ENCODE measurements around the gene SFT2D1.

DNA sequence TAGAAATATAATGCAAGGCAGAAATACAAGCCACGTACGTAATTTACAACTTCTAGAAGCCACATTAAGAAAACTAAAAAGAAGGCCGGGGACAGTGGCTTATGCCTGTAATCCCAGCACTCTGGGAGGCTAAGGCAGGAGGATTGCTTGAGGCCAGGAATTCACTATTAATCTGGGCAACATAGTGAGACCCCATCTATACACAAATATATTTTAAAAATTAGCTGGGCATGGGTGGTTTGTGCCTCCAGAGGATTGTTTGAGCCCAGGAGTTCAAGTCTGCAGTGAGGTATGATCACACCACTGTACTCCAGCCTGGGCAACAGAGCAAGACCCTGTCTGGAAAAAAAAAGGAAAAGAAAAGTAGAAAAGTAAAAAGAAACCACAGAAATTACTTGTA lies 28.1 kb upstream of the SFT2D1 start:
- TF ChIP-seq FOXA3 (CRISPR knock-in tag; conservative IDR thresholded peaks at IDR 0.05 in 1 of 2, IDR thresholded peaks at IDR 0.05 in 1 of 2) (no peak), MYBL2 (IDR thresholded peaks at IDR 0.05; ENCODE audit: low read depth) (no peak), MYBL2 (CRISPR knock-in tag; IDR thresholded peaks at IDR 0.05; ENCODE audit: borderline replicate concordance) (no peak), POLR2A (conservative IDR thresholded peaks at IDR 0.05) (no peak)
- TF ChIP-seq, protein P1, sequence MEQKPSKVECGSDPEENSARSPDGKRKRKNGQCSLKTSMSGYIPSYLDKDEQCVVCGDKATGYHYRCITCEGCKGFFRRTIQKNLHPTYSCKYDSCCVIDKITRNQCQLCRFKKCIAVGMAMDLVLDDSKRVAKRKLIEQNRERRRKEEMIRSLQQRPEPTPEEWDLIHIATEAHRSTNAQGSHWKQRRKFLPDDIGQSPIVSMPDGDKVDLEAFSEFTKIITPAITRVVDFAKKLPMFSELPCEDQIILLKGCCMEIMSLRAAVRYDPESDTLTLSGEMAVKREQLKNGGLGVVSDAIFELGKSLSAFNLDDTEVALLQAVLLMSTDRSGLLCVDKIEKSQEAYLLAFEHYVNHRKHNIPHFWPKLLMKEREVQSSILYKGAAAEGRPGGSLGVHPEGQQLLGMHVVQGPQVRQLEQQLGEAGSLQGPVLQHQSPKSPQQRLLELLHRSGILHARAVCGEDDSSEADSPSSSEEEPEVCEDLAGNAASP (IDR thresholded peaks at IDR 0.05): no peak
